IMR-90 (cell line): ENCODE results near the gene GFAP. TPM values are rescaled to one million over a fixed set of nuclear protein-coding genes. Genes with fewer than 3 reads are reported as not detected.

ENCODE experiments used
- ATAC-seq: fragments of 200-7000 bp; cut with Tn5 transposase; 2 replicates; pipeline ENCODE4 v1.9.1; 2020; ENCODE audit warnings: low read depth, mild to moderate bottlenecking, moderate library complexity
- BruUV-seq: library from RNA; stranded (reverse); fragments of 400-500 nt; replicated peaks from 2 replicates; lab custom pipeline; 2021; lab: Mats Ljungman, UMichigan
- CTCF ChIA-PET: fragments of 300-600 bp; formaldehyde crosslinking; extraction: SDS; loops from one replicate; lab custom pipeline; 2021; ENCODE audit warnings: antibody characterized with exemption; lab: Yijun Ruan, JAX
- POLR2A ChIA-PET: fragments of 300-600 bp; sonication (Branson Sonifier 250); formaldehyde crosslinking; loops from one replicate; lab custom pipeline; 2022; ENCODE audit warnings: antibody characterized with exemption; ENCODE audit not compliant: unreplicated experiment; lab: Charles Lee
- DNase-seq: peaks from one replicate; pipeline ENCODE4 v3.0.0; 2013
- H2AFZ ChIP-seq: replicated peaks from 2 replicates; pipeline ENCODE3; 2013; ENCODE audit warnings: low read length, mild to moderate bottlenecking; ENCODE audit not compliant: poor library complexity
- H2AK5ac ChIP-seq: 2 replicates; pipeline ENCODE4 v1.6.1; 2013; ENCODE audit warnings: low read depth, low read length, inconsistent platforms
- H2AK9ac ChIP-seq: replicated peaks from 2 replicates; pipeline ENCODE3; 2013; ENCODE audit warnings: mild to moderate bottlenecking, low read depth, low read length, moderate library complexity; ENCODE audit not compliant: poor library complexity
- H2BK120ac ChIP-seq: 2 replicates; pipeline ENCODE4 v1.6.1; 2013; ENCODE audit warnings: low read depth, low read length, inconsistent platforms
- H2BK15ac ChIP-seq: 3 replicates; pipeline ENCODE4 v1.6.1; 2013; ENCODE audit warnings: low read depth, low read length, inconsistent platforms
- H2BK20ac ChIP-seq: 2 replicates; pipeline ENCODE4 v1.6.1; 2013; ENCODE audit warnings: low read depth, mild to moderate bottlenecking, inconsistent platforms, low read length, moderate library complexity
- H2BK5ac ChIP-seq: 2 replicates; pipeline ENCODE4 v1.6.1; 2013; ENCODE audit warnings: mild to moderate bottlenecking, low read depth, low read length, inconsistent platforms; ENCODE audit not compliant: poor library complexity, severe bottlenecking
- H3K14ac ChIP-seq: replicated peaks from 2 replicates; pipeline ENCODE4 v1.6.1; 2013; ENCODE audit warnings: low read depth, low read length, inconsistent platforms
- H3K18ac ChIP-seq: 2 replicates; pipeline ENCODE4 v1.6.1; 2013; ENCODE audit warnings: low read depth, low read length, control low read depth
- H3K23ac ChIP-seq: 2 replicates; pipeline ENCODE4 v1.6.1; 2013; ENCODE audit warnings: low read depth, low read length, inconsistent platforms
- H3K27ac ChIP-seq: 2 replicates; pipeline ENCODE4 v1.5.1; 2013; ENCODE audit warnings: mild to moderate bottlenecking, control low read depth, low read length; ENCODE audit not compliant: insufficient read depth
- H3K27me3 ChIP-seq: 2 replicates; pipeline ENCODE4 v1.6.1; 2013; ENCODE audit warnings: low read length; ENCODE audit not compliant: control insufficient read depth, insufficient read depth
- H3K36me3 ChIP-seq: 2 replicates; pipeline ENCODE4 v1.6.1; 2013; ENCODE audit warnings: low read length, mixed read lengths; ENCODE audit not compliant: control insufficient read depth, insufficient read depth
- H3K4ac ChIP-seq: 2 replicates; pipeline ENCODE4 v1.6.1; 2013; ENCODE audit warnings: low read depth, low read length, inconsistent platforms
- H3K4me1 ChIP-seq: 2 replicates; pipeline ENCODE4 v1.6.1; 2013; ENCODE audit warnings: low read length, mixed read lengths; ENCODE audit not compliant: control insufficient read depth, insufficient read depth
- H3K4me2 ChIP-seq: 2 replicates; pipeline ENCODE4 v1.6.1; 2013; ENCODE audit warnings: low read depth, mild to moderate bottlenecking, control low read depth, low read length, moderate library complexity
- H3K4me3 ChIP-seq: 2 replicates; pipeline ENCODE4 v1.5.1; 2013; ENCODE audit warnings: low read depth, mild to moderate bottlenecking, control low read depth, low read length, moderate library complexity; ENCODE audit not compliant: insufficient read depth
- H3K56ac ChIP-seq: 2 replicates; pipeline ENCODE4 v1.6.1; 2013; ENCODE audit warnings: low read length, inconsistent platforms; ENCODE audit not compliant: insufficient read depth; ENCODE audit errors: extremely low read depth
- H3K79me1 ChIP-seq, 2 experiments: 2 replicates each; pipeline ENCODE4 v1.6.1; 2013; ENCODE audit warnings: low read length in 2 of 2, inconsistent platforms in 1 of 2, low read depth in 1 of 2
- H3K9ac ChIP-seq: 2 replicates; pipeline ENCODE4 v1.6.1; 2013; ENCODE audit warnings: low read depth, low read length, control low read depth
- H3K9me1 ChIP-seq: 2 replicates; pipeline ENCODE4 v1.6.1; 2013; ENCODE audit warnings: low read length, inconsistent platforms; ENCODE audit not compliant: insufficient read depth
- H3K9me3 ChIP-seq: 2 replicates; pipeline ENCODE4 v1.6.1; 2013; ENCODE audit warnings: low read length; ENCODE audit not compliant: control insufficient read depth, insufficient read depth
- H4K20me1 ChIP-seq: 2 replicates; pipeline ENCODE4 v1.6.1; 2013; ENCODE audit warnings: low read length, inconsistent platforms; ENCODE audit not compliant: insufficient read depth
- H4K5ac ChIP-seq: 2 replicates; pipeline ENCODE4 v1.6.1; 2013; ENCODE audit warnings: mild to moderate bottlenecking, low read depth, low read length, control low read depth
- H4K8ac ChIP-seq, 2 experiments: 2 replicates each; pipeline ENCODE4 v1.6.1; 2013; ENCODE audit warnings: low read depth in 2 of 2, low read length in 2 of 2, control low read depth in 1 of 2, inconsistent platforms in 1 of 2
- H4K91ac ChIP-seq: 2 replicates; pipeline ENCODE4 v1.6.1; 2013; ENCODE audit warnings: low read depth, low read length, inconsistent platforms; ENCODE audit not compliant: insufficient read depth
- BHLHE40 ChIP-seq: fragments of 150-350 bp; IDR thresholded peaks from 2 replicates; pipeline ENCODE4 v1.6.1; 2016; ENCODE audit warnings: mild to moderate bottlenecking, low read depth, low read length
- CEBPB ChIP-seq: IDR thresholded peaks from 2 replicates; pipeline ENCODE4 v1.6.1; 2012; ENCODE audit warnings: low read depth, low read length, improper control_type of control experiment
- CHD1 ChIP-seq: IDR thresholded peaks from 2 replicates; pipeline ENCODE4 v1.6.1; 2012; ENCODE audit warnings: low read depth, low read length, improper control_type of control experiment
- FOS ChIP-seq: fragments of 150-350 bp; IDR thresholded peaks from 2 replicates; pipeline ENCODE4 v1.6.1; 2016; ENCODE audit warnings: low read depth, low read length
- MXI1 ChIP-seq: IDR thresholded peaks from 2 replicates; pipeline ENCODE4 v1.6.1; 2012; ENCODE audit warnings: low read depth, mild to moderate bottlenecking, low read length, moderate library complexity, borderline replicate concordance
- NFE2L2 ChIP-seq: fragments of 150-350 bp; IDR thresholded peaks from 2 replicates; pipeline ENCODE4 v1.6.1; 2016; ENCODE audit warnings: low read depth, mild to moderate bottlenecking, low read length
- POLR2A ChIP-seq: IDR thresholded peaks from 2 replicates; pipeline ENCODE4 v1.6.1; 2012; ENCODE audit warnings: mild to moderate bottlenecking, low read depth, low read length
- RCOR1 ChIP-seq: IDR thresholded peaks from 2 replicates; pipeline ENCODE4 v1.6.1; 2012; ENCODE audit warnings: mild to moderate bottlenecking, low read length, improper control_type of control experiment; ENCODE audit not compliant: insufficient replicate concordance
- WGBS, 2 experiments: methylation state at CpG; one replicate each; pipeline versions ENCODE4 v1.1.5 to v1.1.7; 2013; ENCODE audit warnings: missing lambda C conversion rate in 2 of 2; ENCODE audit not compliant: insufficient read length in 1 of 2; ENCODE audit errors: extremely low coverage in 2 of 2; 5-methylcytosine and 5-hydroxymethylcytosine counted together
- dilution Hi-C: fragments of 300-500 bp; cut with HindIII; formaldehyde crosslinking; loops from one replicate; pipeline ENCODE4 v1.14.3; 2018; ENCODE audit warnings: low sequenced_read_pairs; ENCODE audit not compliant: unreplicated experiment
- in situ Hi-C: fragments of 300-500 bp; cut with MboI; formaldehyde crosslinking; loops from 3 replicates; pipeline ENCODE4 v1.14.3; 2019; ENCODE audit warnings: low sequenced_read_pairs, inconsistent platforms, mixed read lengths
- intact Hi-C: fragments of 100-400 bp; cut with micrococcal nuclease; formaldehyde crosslinking; loops from 2 replicates; pipeline ENCODE4 v1.10.0; 2022
- polyA plus RNA-seq, 3 experiments: library from polyadenylated mRNA; depleted of rRNA; stranded (reverse); fragments of >200 nt; gene quantifications; 2 replicates each; pipeline ENCODE4 v1.2.3, GENCODE V29; 2012; ENCODE audit warnings: low replicate concordance in 1 of 3
- total RNA-seq: library from RNA; depleted of rRNA; stranded (reverse); fragments of >200 nt; gene quantifications from 2 replicates; pipeline ENCODE4 v1.2.3, GENCODE V29; 2012
- TF ChIP-seq, protein P1 (sequence below): conservative IDR thresholded peaks from 2 replicates; pipeline ENCODE4 v1.5.1; 2012; ENCODE audit warnings: mild to moderate bottlenecking, low read depth, low read length, improper control_type of control experiment
- TF ChIP-seq, protein P2 (sequence below): fragments of 150-350 bp; IDR thresholded peaks from 2 replicates; pipeline ENCODE4 v1.6.1; 2017; ENCODE audit warnings: mild to moderate bottlenecking, antibody characterized with exemption, low read length, low read depth

GFAP gene
- total and polyA plus RNA-seq, 2 of the 4 experiments (the other 2 are of a cell fraction): 0.18 to 0.19 TPM

DNA sequence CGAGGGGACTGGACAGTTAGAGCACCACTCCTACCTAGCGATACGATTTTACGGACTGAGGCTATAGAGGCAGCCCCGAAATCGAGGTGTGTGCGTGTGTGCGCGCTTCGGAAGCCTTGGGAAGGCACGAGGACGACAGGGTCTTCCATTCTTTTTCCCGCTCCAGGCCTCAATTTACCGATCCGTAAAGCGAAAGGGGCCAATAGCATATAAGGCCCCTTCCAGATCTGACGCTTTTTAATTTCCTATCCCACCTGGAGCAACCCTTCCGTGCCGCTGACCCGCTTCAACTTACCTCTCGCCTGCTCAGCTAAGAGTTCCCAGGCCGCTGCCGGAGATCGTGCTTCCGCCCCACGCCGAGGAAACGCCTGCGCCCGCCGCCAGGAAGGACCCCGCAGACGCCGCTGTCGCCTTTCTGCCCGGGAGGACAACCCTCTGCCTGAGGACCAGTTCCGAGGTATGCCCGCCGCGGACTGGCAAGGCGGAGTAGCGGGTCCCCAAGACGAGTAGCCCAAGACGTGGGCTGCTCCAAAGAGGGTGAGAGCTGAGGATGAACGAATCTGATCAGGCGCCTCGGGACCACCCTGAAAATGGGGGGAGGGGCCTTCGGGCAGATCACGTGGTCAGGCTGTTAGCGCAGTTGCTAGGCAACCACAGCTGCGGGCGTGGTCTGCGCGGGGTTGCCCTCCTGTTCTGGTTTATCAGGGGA lies 16.1 kb downstream of the GFAP start, which contains the start of gene EFTUD2:
Gene EFTUD2 (minus strand): TSS at position 372 of the 709 bp plus-strand sequence. CDS start 4,924 bp downstream, outside the sequence.
- Histone ChIP-seq H3K18ac (peak within 1 kb of the TSS; percentile 83), H3K9me3 (no peaks in the 10 kb centered on the region), H2BK20ac (peak within 1 kb of the TSS; percentile 94), H3K56ac (peak within 1 kb of the TSS; percentile 100), H3K79me1 (peaks cover 12 to 28% of the 10 kb centered on the region in 2 experiments; a peak in 3 of 4 replicates), H2BK5ac (peak within 1 kb of the TSS; percentile 97), H3K23ac (peak within 1 kb of the TSS; percentile 97), H4K91ac (peak within 1 kb of the TSS; percentile 100), H3K4me2 (peak within 1 kb of the TSS; percentile 84), H4K20me1 (peaks cover 4% of the 10 kb centered on the region; the same call in 1 of the 2 replicates), H3K27me3 (no peaks in the 10 kb centered on the region), H2AK9ac (peak within 1 kb of the TSS; percentile 98), H3K4me3 (peak within 1 kb of the TSS; percentile 65), H3K9ac (peak within 1 kb of the TSS; percentile 87), H3K4ac (peak within 1 kb of the TSS; percentile 100), H3K4me1 (peaks cover 19% of the 10 kb centered on the region), H4K8ac (peak within 1 kb of the TSS; percentile 73 to 98), H3K9me1 (peaks cover 14% of the 10 kb centered on the region), H2AFZ (peak within 1 kb of the TSS; percentile 97), H2BK15ac (peak within 1 kb of the TSS; percentile 100), H3K14ac (peak within 1 kb of the TSS; percentile 100), H2AK5ac (peak within 1 kb of the TSS; percentile 94), H4K5ac (peak within 1 kb of the TSS; percentile 73), H3K36me3 (no peaks in the 10 kb centered on the region), H3K27ac (peak within 1 kb of the TSS; percentile 89), H2BK120ac (peak within 1 kb of the TSS; percentile 98)
- in situ Hi-C loops (no loop called here), dilution Hi-C loops (no loop called here), intact Hi-C loops (no loop called here)
- ATAC-seq: peak; percentile 92
- ChIA-PET POLR2A (interaction anchor here (0.8 kb wide), 1 partner anchor 10 kb away, joined by 3 read pairs; no protein-coding TSS in a partner anchor), CTCF (interaction anchor here (0.5 kb wide), 1 partner anchor 22 kb away, joined by 3 read pairs; no protein-coding TSS in a partner anchor)
- TF ChIP-seq NFE2L2: peak; percentile 31; the same call in 1 of the 2 replicates
- TF ChIP-seq CEBPB: no peak
- peak; percentile 91 for TF ChIP-seq POLR2A
- TF ChIP-seq CHD1: peak; percentile 24; the same call in 1 of the 2 replicates
- TF ChIP-seq BHLHE40: peak; percentile 58
- TF ChIP-seq, protein P1, sequence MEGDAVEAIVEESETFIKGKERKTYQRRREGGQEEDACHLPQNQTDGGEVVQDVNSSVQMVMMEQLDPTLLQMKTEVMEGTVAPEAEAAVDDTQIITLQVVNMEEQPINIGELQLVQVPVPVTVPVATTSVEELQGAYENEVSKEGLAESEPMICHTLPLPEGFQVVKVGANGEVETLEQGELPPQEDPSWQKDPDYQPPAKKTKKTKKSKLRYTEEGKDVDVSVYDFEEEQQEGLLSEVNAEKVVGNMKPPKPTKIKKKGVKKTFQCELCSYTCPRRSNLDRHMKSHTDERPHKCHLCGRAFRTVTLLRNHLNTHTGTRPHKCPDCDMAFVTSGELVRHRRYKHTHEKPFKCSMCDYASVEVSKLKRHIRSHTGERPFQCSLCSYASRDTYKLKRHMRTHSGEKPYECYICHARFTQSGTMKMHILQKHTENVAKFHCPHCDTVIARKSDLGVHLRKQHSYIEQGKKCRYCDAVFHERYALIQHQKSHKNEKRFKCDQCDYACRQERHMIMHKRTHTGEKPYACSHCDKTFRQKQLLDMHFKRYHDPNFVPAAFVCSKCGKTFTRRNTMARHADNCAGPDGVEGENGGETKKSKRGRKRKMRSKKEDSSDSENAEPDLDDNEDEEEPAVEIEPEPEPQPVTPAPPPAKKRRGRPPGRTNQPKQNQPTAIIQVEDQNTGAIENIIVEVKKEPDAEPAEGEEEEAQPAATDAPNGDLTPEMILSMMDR: no peak
- peak; percentile 41; the same call in 1 of the 2 replicates for TF ChIP-seq FOS
- TF ChIP-seq, protein P2, sequence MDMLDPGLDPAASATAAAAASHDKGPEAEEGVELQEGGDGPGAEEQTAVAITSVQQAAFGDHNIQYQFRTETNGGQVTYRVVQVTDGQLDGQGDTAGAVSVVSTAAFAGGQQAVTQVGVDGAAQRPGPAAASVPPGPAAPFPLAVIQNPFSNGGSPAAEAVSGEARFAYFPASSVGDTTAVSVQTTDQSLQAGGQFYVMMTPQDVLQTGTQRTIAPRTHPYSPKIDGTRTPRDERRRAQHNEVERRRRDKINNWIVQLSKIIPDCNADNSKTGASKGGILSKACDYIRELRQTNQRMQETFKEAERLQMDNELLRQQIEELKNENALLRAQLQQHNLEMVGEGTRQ: peak; percentile 96
- TF ChIP-seq RCOR1: no peak
- TF ChIP-seq MXI1: peak; percentile 88
- DNase-seq: peak; percentile 84
- BruUV-seq: TSS peak; percentile 80
- WGBS, 2 experiments: 0% methylated on average over 34 of the region's 54 CpGs; no CpG with 5 or more reads in 1 of the 2 experiments
